Spleen (tissue), 11 donors: Measurements from ENCODE around the gene EFEMP2. TPM values are rescaled to one million over a fixed set of nuclear protein-coding genes. Genes with fewer than 3 reads are reported as not detected.

Experiments
- DNase-seq: peaks from one replicate; pipeline ENCODE4 v3.0.0-alpha.2; 2020
- H3K27ac ChIP-seq, 8 donors: fragments of 200-600 bp; sonication (generic) in 7 of 8; 1 replicate in 4 of 8; 2 replicates in 4 of 8; pipeline versions ENCODE4 v1.5.0 to v1.8.0; 2016 to 2021; ENCODE audit warnings: inconsistent platforms in 4 of 8, mild to moderate bottlenecking in 4 of 8, moderate library complexity in 1 of 8
- H3K27me3 ChIP-seq, 7 donors: fragments of 200-600 bp; sonication (generic) in 6 of 7; replicated peaks in 1 of 7; 1 replicate in 4 of 7; 2 replicates in 3 of 7; pipeline versions ENCODE4 v1.5.0 to v1.8.0; 2016 to 2021; ENCODE audit warnings: inconsistent platforms in 3 of 7, mild to moderate bottlenecking in 1 of 7
- H3K36me3 ChIP-seq, 6 donors: fragments of 200-600 bp; sonication (generic) in 5 of 6; 1 replicate in 4 of 6; 2 replicates in 2 of 6; pipeline versions ENCODE4 v1.5.0 to v1.8.0; 2016 to 2021; ENCODE audit warnings: inconsistent platforms in 2 of 6
- H3K4me1 ChIP-seq, 6 donors: fragments of 200-600 bp; sonication (generic) in 5 of 6; 1 replicate in 3 of 6; 2 replicates in 3 of 6; pipeline versions ENCODE4 v1.5.0 to v1.8.0; 2016 to 2021; ENCODE audit warnings: inconsistent platforms in 3 of 6
- H3K4me3 ChIP-seq, 8 donors: fragments of 200-600 bp; sonication (generic) in 7 of 8; 1 replicate in 4 of 8; 2 replicates in 4 of 8; pipeline versions ENCODE4 v1.5.0 to v1.8.0; 2016 to 2021; ENCODE audit warnings: inconsistent platforms in 4 of 8, mild to moderate bottlenecking in 4 of 8, moderate library complexity in 2 of 8
- H3K9me3 ChIP-seq, 8 donors: fragments of 200-600 bp; sonication (generic) in 7 of 8; 1 replicate in 4 of 8; 2 replicates in 4 of 8; pipeline versions ENCODE4 v1.5.0 to v1.8.0; 2016 to 2021; ENCODE audit warnings: inconsistent platforms in 4 of 8
- CTCF ChIP-seq, 11 experiments: fragments of 200-600 bp in 7 of 11; fragments of 450-650 bp in 4 of 11; sonication (generic) in 4 of 11; IDR thresholded peaks in 8 of 11; conservative IDR thresholded peaks in 3 of 11; 1 replicate in 7 of 11; 2 replicates in 4 of 11; pipeline versions ENCODE4 v1.4.0 to v1.8.0; 2016 to 2021; ENCODE audit warnings: antibody characterized with exemption in 11 of 11, inconsistent platforms in 4 of 11, mild to moderate bottlenecking in 1 of 11
- POLR2A ChIP-seq, 3 donors: fragments of 450-650 bp; IDR thresholded peaks; one replicate each; pipeline ENCODE4 v1.5.1; 2017; ENCODE audit warnings: antibody characterized with exemption in 3 of 3, mild to moderate bottlenecking in 1 of 3
- POLR2AphosphoS5 ChIP-seq, 3 donors: sonication (generic); formaldehyde crosslinking; IDR thresholded peaks; one replicate each; pipeline ENCODE4 v1.5.1; 2017; ENCODE audit warnings: antibody characterized with exemption in 3 of 3
- WGBS, 5 donors: extraction: QIAGEN DNeasy Blood & Tissue Kit in 3 of 5; methylation state at CpG; one replicate each; pipeline versions ENCODE4 v1.1.5 to v1.1.7; 2013 to 2018; 5-methylcytosine and 5-hydroxymethylcytosine counted together
- intact Hi-C: fragments of 100-400 bp; cut with DNase I; formaldehyde crosslinking; loops from one replicate; pipeline ENCODE4 v1.15.0; 2023; ENCODE audit warnings: low total_unique reads
- polyA plus RNA-seq, 3 donors: library from polyadenylated mRNA; stranded (reverse); fragments of 200-250 nt; gene quantifications; one replicate each; pipeline ENCODE4 v1.2.1, GENCODE V29; 2013
- total RNA-seq, 7 donors: library from RNA; depleted of rRNA in 3 of 7; stranded (reverse); fragments of >200 nt in 3 of 7; fragmentation: NEBNext Ultra II Directional in 4 of 7; extraction: Animal tissue kit (Norgen Biotek cat#: 25700) in 4 of 7; gene quantifications; one replicate each; pipeline versions ENCODE4 v1.1.0 to v1.2.1, GENCODE V29; 2016 to 2021
- donor health status: healthy with polysubstance abuse.
- donor health status: DM: no; HTN: no; CAD: no; lungs with moderate emphysema.
- donor health status: DM: no; HTN: no; CAD: no.
- donor health status: Bipolar disorder and iron deficiency.
- donor health status: healthy.
- donor health status: DM: no; HTN: no; CAD: no.
- donor health status: DM: yes; HTN: yes; CAD: no.

Gene EFEMP2
- total and polyA plus RNA-seq, 10 donors: 21.0 to 53.5 (median 38.2) TPM

GRCh38 chr11:65860278-65861164, 12.1 kb downstream of the EFEMP2 start, which contains the start of gene MUS81:
Gene MUS81, plus strand, starts transcription at chr11:65860433. Its CDS starts 321 bp downstream, at chr11:65860754.
- 0 to 1% (median 0%) methylated on average over 33 to 78 of the region's 78 CpGs for WGBS, 5 donors
- Histone ChIP-seq H3K27me3 (no peaks in the 10 kb centered on the region), H3K9me3 (no peaks in the 10 kb centered on the region), H3K4me3 (peak within 1 kb of the TSS; percentile 86 to 100 (median 99)), H3K27ac (peak within 1 kb of the TSS; percentile 93 to 99 (median 97)), H3K36me3 (peaks cover 5 to 52% (median 46%) of the 10 kb centered on the region in 6 donors), H3K4me1 (peaks cover 26 to 70% (median 58%) of the 10 kb centered on the region in 6 donors)
- intact Hi-C loops: no loop called here
- peak; percentile 99 for DNase-seq
- peak; percentile 91 to 95 (median 92) for TF ChIP-seq POLR2AphosphoS5 (IDR thresholded peaks at IDR 0.05)
- peak; percentile 85 to 96 (median 94) for TF ChIP-seq CTCF (IDR thresholded peaks at IDR 0.05 in 8 of 11, conservative IDR thresholded peaks at IDR 0.05 in 3 of 11)
- peak in 2 of 3 donors; percentile 42 to 55 for TF ChIP-seq POLR2A (IDR thresholded peaks at IDR 0.05)

- Histone ChIP-seq H3K36me3 (peaks cover 8 to 52% (median 46%) of the 10 kb centered on the region in 6 donors), H3K27me3 (no peaks in the 10 kb centered on the region), H3K27ac (peak overlapping the region; percentile 93 to 99 (median 97)), H3K4me3 (peak overlapping the region; percentile 86 to 100 (median 99)), H3K9me3 (no peaks in the 10 kb centered on the region), H3K4me1 (peaks cover 33 to 77% (median 65%) of the 10 kb centered on the region in 6 donors)
- peak; percentile 90 for DNase-seq
- intact Hi-C loops: no loop called here
- 0 to 1% (median 0%) methylated on average over 16 of the region's 16 CpGs for WGBS, 5 donors
- no peak for TF ChIP-seq POLR2AphosphoS5 (IDR thresholded peaks at IDR 0.05)
- TF ChIP-seq POLR2A (IDR thresholded peaks at IDR 0.05): no peak
- no peak for TF ChIP-seq CTCF (IDR thresholded peaks at IDR 0.05 in 8 of 11, conservative IDR thresholded peaks at IDR 0.05 in 3 of 11)
Measured at GRCh38 chr11:65859812-65860277, 12.8 kb downstream of the EFEMP2 start.

- TF ChIP-seq POLR2AphosphoS5 (IDR thresholded peaks at IDR 0.05) (peak; percentile 96 to 98 (median 98)), CTCF (IDR thresholded peaks at IDR 0.05 in 8 of 11, conservative IDR thresholded peaks at IDR 0.05 in 3 of 11) (peak in 4 of 11 experiments; percentile 8 to 41 (median 30)), POLR2A (IDR thresholded peaks at IDR 0.05) (peak in 2 of 3 donors; percentile 48 to 91)
- H3K27ac ChIP-seq: peak overlapping the region; percentile 93 to 99 (median 97)
- H3K36me3 ChIP-seq: peaks cover 8 to 52% (median 46%) of the 10 kb centered on the region in 6 donors
- DNase-seq: peak; percentile 100
- peak overlapping the region; percentile 86 to 100 (median 99) for H3K4me3 ChIP-seq
- no peaks in the 10 kb centered on the region for H3K9me3 ChIP-seq
- WGBS, 5 donors: 0 to 1% (median 0%) methylated on average over 14 to 46 of the region's 46 CpGs
- H3K27me3 ChIP-seq: no peaks in the 10 kb centered on the region
- peaks cover 38 to 82% (median 70%) of the 10 kb centered on the region in 6 donors for H3K4me1 ChIP-seq
- intact Hi-C loops: no loop called here
Measured at GRCh38 chr11:65859095-65859811, 13.3 kb downstream of the EFEMP2 start.
